Glutamatergic neuron (in vitro differentiated cells): Measurements from ENCODE around the gene LRRFIP1. TPM values are rescaled to one million over a fixed set of nuclear protein-coding genes. Genes with fewer than 3 reads are reported as not detected.

Experiments used
- DNase-seq: peaks from one replicate; pipeline ENCODE4 v3.0.0; 2022
- H3K27ac Mint-ChIP-seq: one replicate; pipeline ENCODE4 v1.8.0; 2020; ENCODE audit warnings: mild to moderate bottlenecking, mixed read lengths, inconsistent platforms; ENCODE audit not compliant: unreplicated experiment
- H3K27me3 Mint-ChIP-seq: one replicate; pipeline ENCODE4 v1.8.0; 2020; ENCODE audit warnings: mild to moderate bottlenecking, moderate library complexity, mixed read lengths, inconsistent platforms; ENCODE audit not compliant: unreplicated experiment
- H3K36me3 Mint-ChIP-seq: one replicate; pipeline ENCODE4 v1.8.0; 2020; ENCODE audit warnings: mild to moderate bottlenecking, mixed read lengths, inconsistent platforms; ENCODE audit not compliant: unreplicated experiment
- H3K4me1 Mint-ChIP-seq: one replicate; pipeline ENCODE4 v1.8.0; 2020; ENCODE audit warnings: mild to moderate bottlenecking, low read depth, mixed read lengths, inconsistent platforms; ENCODE audit not compliant: unreplicated experiment
- H3K4me3 Mint-ChIP-seq: one replicate; pipeline ENCODE4 v1.8.0; 2020; ENCODE audit warnings: mild to moderate bottlenecking, mixed read lengths, inconsistent platforms; ENCODE audit not compliant: unreplicated experiment
- H3K9me3 Mint-ChIP-seq: one replicate; pipeline ENCODE4 v1.8.0; 2020; ENCODE audit warnings: mild to moderate bottlenecking, moderate library complexity, mixed read lengths, inconsistent platforms; ENCODE audit not compliant: unreplicated experiment
- total RNA-seq: library from RNA; stranded (reverse); fragmentation: NEBNext Ultra II Directional; extraction: Animal tissue kit (Norgen Biotek cat#: 25700); gene quantifications from one replicate; pipeline ENCODE4 v1.2.1, GENCODE V29; 2021; ENCODE audit not compliant: unreplicated experiment
- TF ChIP-seq, protein P1 (sequence below): fragments of 200-600 bp; sonication (generic); IDR thresholded peaks from one replicate; pipeline ENCODE4 v1.5.0; 2021; ENCODE audit not compliant: partially characterized antibody, unreplicated experiment

Gene LRRFIP1
- total RNA-seq, 1 donor from 2014 or later, result 112 TPM

DNA sequence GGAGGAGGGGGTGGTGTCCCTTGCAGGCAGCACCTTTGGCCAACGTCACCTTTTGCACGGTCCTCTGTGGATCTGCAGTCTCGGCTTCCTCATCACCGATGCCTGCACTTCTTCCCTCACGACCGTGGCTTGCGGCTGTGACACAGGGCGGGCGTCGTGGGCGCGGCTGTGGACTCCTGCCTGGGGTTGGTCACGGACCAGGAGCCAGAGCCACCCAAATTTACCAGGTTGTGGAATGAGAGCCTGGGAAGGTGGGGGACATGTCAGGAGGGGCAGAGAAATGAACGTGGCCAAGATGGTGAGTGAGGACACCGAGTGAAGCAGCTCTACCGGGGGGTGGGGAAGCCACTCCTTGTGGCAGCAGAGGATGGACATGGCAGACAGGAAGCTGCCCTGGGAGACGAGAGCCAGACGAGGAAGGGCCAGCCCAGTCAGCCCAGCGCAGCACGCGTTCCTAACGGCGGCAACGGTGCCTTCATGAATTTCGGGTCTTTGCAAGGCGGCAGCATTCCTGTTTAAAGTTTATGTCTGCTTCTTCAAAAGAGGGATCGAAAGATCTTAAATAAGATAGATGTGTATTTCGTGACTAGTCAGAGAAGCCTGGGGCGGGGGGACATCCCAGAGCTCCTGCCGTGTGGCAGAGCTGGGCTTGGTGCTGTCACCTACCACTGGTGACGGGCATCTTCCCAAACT is 84.2 kb downstream of the LRRFIP1 start:
- H3K27me3 Mint-ChIP-seq, result peaks cover 2% of the 10 kb centered on the region
- H3K4me1 Mint-ChIP-seq, result peaks cover 65% of the 10 kb centered on the region
- H3K27ac Mint-ChIP-seq, result no peak overlapping the region
- DNase-seq, result no peak
- H3K36me3 Mint-ChIP-seq, result no peaks in the 10 kb centered on the region
- H3K4me3 Mint-ChIP-seq, result peak overlapping the region; percentile 38
- TF ChIP-seq, protein P1, sequence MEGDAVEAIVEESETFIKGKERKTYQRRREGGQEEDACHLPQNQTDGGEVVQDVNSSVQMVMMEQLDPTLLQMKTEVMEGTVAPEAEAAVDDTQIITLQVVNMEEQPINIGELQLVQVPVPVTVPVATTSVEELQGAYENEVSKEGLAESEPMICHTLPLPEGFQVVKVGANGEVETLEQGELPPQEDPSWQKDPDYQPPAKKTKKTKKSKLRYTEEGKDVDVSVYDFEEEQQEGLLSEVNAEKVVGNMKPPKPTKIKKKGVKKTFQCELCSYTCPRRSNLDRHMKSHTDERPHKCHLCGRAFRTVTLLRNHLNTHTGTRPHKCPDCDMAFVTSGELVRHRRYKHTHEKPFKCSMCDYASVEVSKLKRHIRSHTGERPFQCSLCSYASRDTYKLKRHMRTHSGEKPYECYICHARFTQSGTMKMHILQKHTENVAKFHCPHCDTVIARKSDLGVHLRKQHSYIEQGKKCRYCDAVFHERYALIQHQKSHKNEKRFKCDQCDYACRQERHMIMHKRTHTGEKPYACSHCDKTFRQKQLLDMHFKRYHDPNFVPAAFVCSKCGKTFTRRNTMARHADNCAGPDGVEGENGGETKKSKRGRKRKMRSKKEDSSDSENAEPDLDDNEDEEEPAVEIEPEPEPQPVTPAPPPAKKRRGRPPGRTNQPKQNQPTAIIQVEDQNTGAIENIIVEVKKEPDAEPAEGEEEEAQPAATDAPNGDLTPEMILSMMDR, result no peak
- peaks cover 3% of the 10 kb centered on the region for H3K9me3 Mint-ChIP-seq

DNA sequence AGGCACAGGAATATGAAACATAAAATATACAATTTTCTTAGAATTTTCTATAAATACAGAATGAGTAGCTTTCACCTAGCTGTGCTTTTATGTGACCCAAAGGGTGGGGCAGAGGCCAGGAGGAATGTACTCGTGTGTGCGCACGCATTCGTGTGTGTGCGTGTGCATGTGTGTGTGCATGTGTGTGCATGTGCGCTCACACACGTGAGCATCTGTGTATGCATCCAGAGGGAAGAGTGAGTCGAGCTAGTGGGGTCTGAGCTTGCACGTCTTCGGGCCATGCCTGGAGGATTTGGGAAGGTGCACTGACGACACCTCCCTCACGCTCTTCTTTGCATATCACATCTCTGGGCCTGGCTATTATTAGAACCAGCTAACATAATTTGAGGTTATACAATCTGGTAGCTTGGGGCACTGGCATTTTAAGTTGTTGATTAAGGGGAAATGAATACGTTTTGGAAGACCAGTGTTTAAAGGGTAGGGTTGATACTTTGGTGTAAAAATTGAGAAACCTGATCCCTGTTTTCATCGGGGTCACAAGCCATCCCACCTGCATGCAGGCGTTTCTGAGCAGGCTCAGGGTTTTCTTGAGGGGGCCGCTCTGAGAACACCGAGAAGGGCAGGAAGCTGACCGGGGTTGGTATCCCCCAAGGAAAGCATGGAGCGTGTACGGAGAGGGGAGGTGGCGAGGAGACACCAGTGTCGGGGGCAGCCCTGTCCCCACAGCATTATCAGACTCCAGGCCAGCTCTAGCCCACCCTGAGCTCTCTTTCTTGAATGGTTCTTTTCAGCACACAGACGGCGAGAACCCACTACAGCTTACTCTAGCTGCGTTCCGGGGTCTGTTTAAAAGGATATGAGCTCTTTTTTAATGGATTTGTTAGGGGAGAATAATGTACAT is 85.3 kb downstream of the LRRFIP1 start:
- peaks cover 65% of the 10 kb centered on the region for H3K4me1 Mint-ChIP-seq
- DNase-seq, result no peak

DNA sequence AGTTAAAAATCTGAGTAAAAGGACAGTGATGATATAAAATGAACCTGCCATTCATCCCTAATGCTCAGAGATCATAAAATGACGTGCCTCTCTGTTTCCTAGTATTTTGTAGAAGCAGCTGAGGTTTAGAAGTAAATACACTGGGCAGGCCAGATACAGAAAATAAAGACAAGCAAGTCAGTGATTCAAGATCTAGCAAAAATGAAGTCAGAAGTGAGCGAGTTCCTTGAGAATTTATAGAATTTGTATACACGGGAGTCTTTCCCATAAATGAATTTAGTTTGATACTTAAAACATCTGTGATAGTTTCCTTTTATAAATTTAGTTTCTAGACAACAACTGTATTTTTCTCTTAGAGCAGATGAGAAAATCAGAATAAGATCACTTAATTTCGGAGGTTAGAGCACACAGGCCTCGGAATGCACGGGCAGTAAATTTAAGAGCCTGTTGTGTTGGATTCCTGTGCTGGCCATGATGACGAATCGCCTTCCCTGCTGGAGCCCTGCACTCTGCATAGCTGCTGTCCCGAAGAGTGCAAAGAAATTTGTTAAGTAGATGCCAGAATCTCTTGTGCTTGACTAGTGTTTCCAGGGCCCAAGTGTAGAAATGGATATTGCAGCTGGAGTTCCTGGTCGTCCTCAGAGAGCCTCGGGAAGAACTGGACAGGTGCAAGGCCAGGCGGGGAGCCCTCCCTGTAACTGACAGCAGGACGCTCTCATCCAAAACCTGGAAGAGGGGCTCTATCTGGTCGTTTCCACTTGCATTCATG is 87.5 kb downstream of the LRRFIP1 start:
- peak overlapping the region; percentile 31 for H3K27ac Mint-ChIP-seq
- no peaks in the 10 kb centered on the region for H3K36me3 Mint-ChIP-seq
- DNase-seq, result no peak
- H3K4me1 Mint-ChIP-seq, result peaks cover 73% of the 10 kb centered on the region
- peaks cover 1% of the 10 kb centered on the region for H3K9me3 Mint-ChIP-seq
- H3K27me3 Mint-ChIP-seq, result peaks cover 2% of the 10 kb centered on the region
- H3K4me3 Mint-ChIP-seq, result no peak overlapping the region
- TF ChIP-seq, protein P1, result no peak

More for the DNA sequence above, 85.3 kb downstream of the LRRFIP1 start:
- H3K27ac Mint-ChIP-seq, result no peak overlapping the region
- TF ChIP-seq, protein P1, result no peak
- no peak overlapping the region for H3K4me3 Mint-ChIP-seq
- peaks cover 2% of the 10 kb centered on the region for H3K27me3 Mint-ChIP-seq
- H3K9me3 Mint-ChIP-seq, result no peaks in the 10 kb centered on the region
- H3K36me3 Mint-ChIP-seq, result no peaks in the 10 kb centered on the region

DNA sequence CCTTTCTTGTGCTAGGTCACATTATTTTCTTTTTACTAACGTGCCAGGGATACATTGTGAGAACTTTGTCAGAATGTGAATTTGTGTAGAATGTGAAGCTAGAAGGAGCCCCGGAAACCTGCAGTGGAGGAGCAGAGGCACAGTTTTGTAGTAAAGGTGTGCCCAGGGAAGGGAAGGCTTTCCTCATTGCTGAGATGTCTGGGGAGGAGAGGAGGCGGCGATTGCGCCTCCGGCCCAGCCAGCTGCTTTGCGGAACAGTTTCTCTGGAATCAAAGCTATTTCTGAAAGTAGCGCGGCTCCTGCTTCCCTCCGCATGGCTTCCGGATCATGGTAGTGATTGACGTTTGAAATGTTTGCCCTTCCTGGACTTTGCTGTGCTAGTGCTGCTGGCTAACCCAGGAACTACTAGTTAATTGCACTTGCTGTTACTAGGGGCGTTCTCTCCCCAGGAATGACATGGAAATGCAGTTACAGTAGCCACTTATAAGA is 88.1 kb downstream of the LRRFIP1 start:
- Mint-ChIP-seq H3K27me3 (peaks cover 2% of the 10 kb centered on the region), H3K4me1 (peaks cover 76% of the 10 kb centered on the region), H3K9me3 (peaks cover 1% of the 10 kb centered on the region), H3K27ac (peak overlapping the region; percentile 31), H3K4me3 (no peak overlapping the region), H3K36me3 (no peaks in the 10 kb centered on the region)
- DNase-seq, result no peak
- TF ChIP-seq, protein P1, result no peak
